ENCODE measurements around the gene EDC4.

The EDC4 gene

DNA sequence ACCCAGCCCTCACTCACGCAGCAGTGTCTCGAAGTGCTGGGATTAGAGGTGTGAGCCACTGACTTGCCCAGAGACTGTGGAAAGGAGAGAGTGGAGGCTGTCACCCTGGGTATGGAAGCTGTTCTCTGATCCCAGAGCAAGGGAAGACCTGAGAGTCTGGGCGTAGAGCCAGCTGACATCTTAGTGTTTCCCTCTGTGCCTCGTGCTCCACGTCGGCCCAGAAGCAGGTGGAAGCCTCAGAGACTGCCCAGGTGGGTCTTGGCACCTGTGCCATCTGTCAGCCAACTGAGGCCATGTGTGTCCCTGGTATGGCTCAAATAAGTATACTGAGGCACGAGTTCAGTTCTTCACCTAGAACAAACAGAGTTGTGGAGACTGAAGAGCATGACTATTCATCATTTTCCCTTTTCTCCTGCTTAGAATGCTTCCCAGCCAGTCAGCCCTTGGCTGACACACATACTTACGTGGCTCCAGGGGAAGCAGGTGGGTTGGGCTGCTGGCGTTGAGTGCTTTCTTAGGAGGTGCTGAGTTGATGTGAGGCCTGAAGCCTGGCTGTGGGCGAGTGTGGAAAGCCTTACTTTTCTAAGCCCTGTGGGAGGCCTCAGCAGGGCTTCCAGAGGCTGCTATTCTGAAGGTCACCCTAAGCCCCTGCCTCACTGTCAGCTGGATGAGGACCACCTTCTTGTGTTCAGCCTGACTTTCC, 50.7 kb downstream of the EDC4 start:
- DNase-seq (ENCODE audit: low read depth, low spot score), result no peak
- no peak for TF ChIP-seq CTCF (IDR thresholded peaks at IDR 0.05; ENCODE audit: low read depth, low read length)
- no peak overlapping the region for H3K4me3 ChIP-seq (ENCODE audit: low read depth, low read length)
- in situ Hi-C loops (cut with HindIII; ENCODE audit: low sequenced_read_pairs), result no loop called here

DNA sequence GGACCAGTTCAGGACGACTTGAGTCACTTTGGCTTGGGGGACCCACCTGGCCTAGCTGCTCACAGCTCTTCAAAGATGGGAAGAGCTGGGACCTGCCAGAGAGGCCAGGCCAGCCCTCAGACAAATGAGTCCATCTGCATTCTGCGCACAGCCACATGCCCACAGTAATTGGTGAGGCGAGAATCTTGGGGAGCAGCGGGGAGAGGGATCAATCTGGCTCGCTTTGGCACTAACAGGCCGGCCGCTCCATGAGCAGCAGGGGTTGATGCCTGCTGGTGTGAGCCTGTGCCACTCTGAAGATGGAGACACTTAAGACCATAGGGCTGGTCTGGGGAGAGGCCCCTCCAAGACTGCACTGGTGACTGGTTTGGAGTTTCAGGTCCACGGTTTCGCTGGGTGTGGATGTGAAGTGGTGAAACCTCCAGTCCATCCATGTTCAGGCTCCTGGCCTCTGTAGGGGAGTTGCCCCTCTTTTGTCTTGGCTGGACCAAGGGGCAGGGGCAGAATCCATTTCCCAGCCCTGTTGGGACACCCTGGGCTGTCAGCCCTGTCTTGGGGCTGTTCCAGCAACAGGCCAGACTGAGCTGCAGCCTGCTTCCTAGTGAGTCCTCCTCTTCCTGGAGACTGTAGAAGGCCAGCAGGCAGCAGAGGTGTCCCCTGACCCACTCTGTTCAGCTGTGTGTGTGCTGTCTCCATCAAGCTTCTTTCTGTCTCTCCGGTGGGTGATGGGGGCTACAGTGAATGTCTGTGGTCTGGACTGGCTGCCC, 51.5 kb downstream of the EDC4 start:
- no peak overlapping the region for H3K4me3 ChIP-seq (ENCODE audit: low read depth, low read length)
- in situ Hi-C loops (cut with HindIII; ENCODE audit: low sequenced_read_pairs), result no loop called here
- TF ChIP-seq CTCF (IDR thresholded peaks at IDR 0.05; ENCODE audit: low read depth, low read length), result no peak
- DNase-seq (ENCODE audit: low read depth, low spot score), result no peak

DNA sequence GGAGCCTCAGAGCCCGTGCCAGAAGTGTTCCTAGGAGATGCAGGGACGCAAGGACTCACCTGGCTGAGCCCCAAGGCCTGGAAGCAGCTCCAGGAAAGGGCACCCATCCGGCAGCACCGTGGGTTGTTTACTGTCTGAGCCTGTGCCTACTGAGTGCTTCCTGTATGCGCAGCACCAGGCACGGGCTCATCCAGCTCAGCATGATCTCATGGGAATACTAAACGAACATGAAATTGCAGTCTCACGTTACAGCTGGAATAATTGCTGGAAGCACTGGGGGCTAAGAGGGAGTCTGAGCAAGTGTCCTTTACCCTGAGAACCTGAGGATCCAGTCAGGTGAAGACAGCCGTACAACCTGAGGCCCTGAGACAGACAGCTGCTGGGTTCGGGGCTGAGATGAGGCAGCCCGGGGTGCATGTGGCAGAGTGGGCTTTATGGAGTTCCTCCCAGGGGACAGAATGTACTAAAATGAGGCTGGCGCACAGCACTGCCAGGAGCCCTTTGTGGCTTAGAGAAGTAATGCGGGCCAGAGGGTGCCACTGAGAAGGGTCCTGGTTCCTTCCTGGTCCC, 53.4 kb downstream of the EDC4 start:
- no peak for TF ChIP-seq CTCF (IDR thresholded peaks at IDR 0.05; ENCODE audit: low read depth, low read length)
- DNase-seq (ENCODE audit: low read depth, low spot score), result peak; percentile 27

GRCh38 chr16:67927131-67927941, 54.5 kb downstream of the EDC4 start:
- H3K4me3 ChIP-seq (ENCODE audit: low read depth, low read length), result no peak overlapping the region
- DNase-seq (ENCODE audit: low read depth, low spot score), result no peak
- TF ChIP-seq CTCF (IDR thresholded peaks at IDR 0.05; ENCODE audit: low read depth, low read length), result no peak
- in situ Hi-C loops (cut with HindIII; ENCODE audit: low sequenced_read_pairs), result no loop called here

More for the DNA sequence above, 53.4 kb downstream of the EDC4 start:
- no peak overlapping the region for H3K4me3 ChIP-seq (ENCODE audit: low read depth, low read length)
- in situ Hi-C loops (cut with HindIII; ENCODE audit: low sequenced_read_pairs), result no loop called here

- H3K4me3 ChIP-seq (ENCODE audit: low read depth, low read length), result no peak overlapping the region
- no peak for DNase-seq (ENCODE audit: low read depth, low spot score)
- in situ Hi-C loops (cut with HindIII; ENCODE audit: low sequenced_read_pairs), result no loop called here
- no peak for TF ChIP-seq CTCF (IDR thresholded peaks at IDR 0.05; ENCODE audit: low read depth, low read length)
These were observed 55.3 kb downstream of the EDC4 start for GRCh38 chr16:67928147-67928546.

All from astrocyte of the spinal cord (primary cell).